GM12891 (cell line): ENCODE data around the gene PACSIN2.

Experiments used
- POLR2A ChIP-seq: IDR thresholded peaks from 2 replicates; pipeline ENCODE4 v1.6.1; 2011; ENCODE audit warnings: low read depth, low read length, control low read depth
- POLR2AphosphoS5 ChIP-seq: IDR thresholded peaks from 2 replicates; pipeline ENCODE4 v1.6.1; 2011; ENCODE audit warnings: low read depth, low read length, control low read depth
- TAF1 ChIP-seq: IDR thresholded peaks from 2 replicates; pipeline ENCODE4 v1.6.1; 2011; ENCODE audit warnings: low read depth, low read length, control low read depth

GRCh38 chr22:42949159-42949558, 65.8 kb downstream of the PACSIN2 start:
- no peak for TF ChIP-seq POLR2AphosphoS5
- no peak for TF ChIP-seq POLR2A
- no peak for TF ChIP-seq TAF1
